ENCODE results near the gene FKBP2. TPM values are rescaled to one million over a fixed set of nuclear protein-coding genes. Genes with fewer than 3 reads are reported as not detected.

The FKBP2 gene
- total and polyA plus RNA-seq, 7 donors, result 49.2 to 213 (median 70.5) TPM

GRCh38 chr11:64237484-64237951 is 3.4 kb upstream of the FKBP2 start:
- H3K36me3 ChIP-seq, result peaks cover 0 to 31% (median 2%) of the 10 kb centered on the region in 4 donors
- H3K27me3 ChIP-seq, result no peaks in the 10 kb centered on the region
- intact Hi-C loops (cut with DNase I), result no loop called here
- 22 to 66% methylated on average over 12 of the region's 12 CpGs for WGBS, 2 donors
- H3K27ac ChIP-seq, result no peak overlapping the region
- H3K4me1 ChIP-seq, result peaks cover 0 to 47% (median 41%) of the 10 kb centered on the region in 4 donors
- TF ChIP-seq EP300 (IDR thresholded peaks at IDR 0.05), result no peak
- no peak for TF ChIP-seq CTCF (IDR thresholded peaks at IDR 0.05)
- peak in 1 of 2 donors; percentile 10 for TF ChIP-seq POLR2A (IDR thresholded peaks at IDR 0.05)
- no peak for TF ChIP-seq POLR2AphosphoS5 (IDR thresholded peaks at IDR 0.05)
- no peak overlapping the region for H3K4me3 ChIP-seq
- DNase-seq, result no peak
- H3K9me3 ChIP-seq, result no peaks in the 10 kb centered on the region

- Histone ChIP-seq H3K4me1 (peaks cover 0 to 50% (median 45%) of the 10 kb centered on the region in 4 donors), H3K4me3 (no peak overlapping the region), H3K9me3 (no peaks in the 10 kb centered on the region), H3K36me3 (peaks cover 0 to 32% (median 2%) of the 10 kb centered on the region in 4 donors), H3K27ac (no peak overlapping the region), H3K27me3 (no peaks in the 10 kb centered on the region)
- 36 to 80% methylated on average over 9 of the region's 9 CpGs for WGBS, 2 donors
- TF ChIP-seq POLR2AphosphoS5 (IDR thresholded peaks at IDR 0.05), result no peak
- no peak for TF ChIP-seq EP300 (IDR thresholded peaks at IDR 0.05)
- no peak for TF ChIP-seq CTCF (IDR thresholded peaks at IDR 0.05)
- TF ChIP-seq POLR2A (IDR thresholded peaks at IDR 0.05), result no peak
- DNase-seq, result no peak
- intact Hi-C loops (cut with DNase I), result no loop called here
These were observed 2.8 kb upstream of the FKBP2 start for GRCh38 chr11:64238076-64238475.

GRCh38 chr11:64238999-64239398 is 1.9 kb upstream of the FKBP2 start:
- WGBS, 2 donors, result 81 to 83% methylated on average over 5 of the region's 5 CpGs
- H3K9me3 ChIP-seq, result no peaks in the 10 kb centered on the region
- H3K4me1 ChIP-seq, result peaks cover 0 to 49% (median 38%) of the 10 kb centered on the region in 4 donors
- peak overlapping the region in 3 of 4 donors; percentile 96 to 99 (median 99) for H3K27ac ChIP-seq
- H3K36me3 ChIP-seq, result peaks cover 0 to 40% (median 4%) of the 10 kb centered on the region in 4 donors
- no peak overlapping the region for H3K4me3 ChIP-seq
- DNase-seq, result no peak
- no peaks in the 10 kb centered on the region for H3K27me3 ChIP-seq
- intact Hi-C loops (cut with DNase I), result no loop called here
- no peak for TF ChIP-seq POLR2A (IDR thresholded peaks at IDR 0.05)
- TF ChIP-seq CTCF (IDR thresholded peaks at IDR 0.05), result no peak
- TF ChIP-seq POLR2AphosphoS5 (IDR thresholded peaks at IDR 0.05), result no peak
- no peak for TF ChIP-seq EP300 (IDR thresholded peaks at IDR 0.05)

- Histone ChIP-seq H3K4me3 (peak overlapping the region; percentile 62 to 97 (median 89)), H3K9me3 (no peaks in the 10 kb centered on the region), H3K4me1 (peaks cover 0 to 53% (median 38%) of the 10 kb centered on the region in 4 donors), H3K27me3 (no peaks in the 10 kb centered on the region), H3K36me3 (peaks cover 0 to 40% (median 5%) of the 10 kb centered on the region in 4 donors), H3K27ac (peak overlapping the region; percentile 93 to 99 (median 98))
- intact Hi-C loops (cut with DNase I), result no loop called here
- DNase-seq, result no peak
- TF ChIP-seq CTCF (IDR thresholded peaks at IDR 0.05) (no peak), EP300 (IDR thresholded peaks at IDR 0.05) (no peak)
- 48 to 64% methylated on average over 11 of the region's 11 CpGs for WGBS, 2 donors
These were observed 1.0 kb upstream of the FKBP2 start for GRCh38 chr11:64239662-64240434.

All from sigmoid colon (tissue), 7 donors.